SU-DHL-6 (cell line): ENCODE data around the gene SPG7.

ENCODE experiments used
- CTCF ChIP-seq: fragments of 200-600 bp; sonication (generic); IDR thresholded peaks from one replicate; pipeline ENCODE4 v1.5.1; 2017; ENCODE audit warnings: antibody characterized with exemption, mild to moderate bottlenecking, low read length, moderate library complexity; ENCODE audit not compliant: insufficient read depth, poor library complexity, severe bottlenecking
- EZH2phosphoT487 ChIP-seq: fragments of 200-600 bp; sonication (generic), shearing (Covaris generic); conservative IDR thresholded peaks from 2 replicates; pipeline ENCODE4 v1.6.1; 2018; ENCODE audit warnings: mild to moderate bottlenecking, antibody characterized with exemption, low read length, moderate library complexity, mixed read lengths

GRCh38 chr16:89499767-89500166 is 8.4 kb upstream of the SPG7 start:
- TF ChIP-seq CTCF (no peak), EZH2phosphoT487 (no peak)
